Central memory CD8-positive, alpha-beta T cell (primary cell): ENCODE measurements around the gene ZMYND8.

Experiments used
- ATAC-seq: fragments of 150-1000 bp; cut with Tn5 transposase; replicated peaks from 2 replicates; pipeline ENCODE4 v1.10.0; 2022; ENCODE audit warnings: mild to moderate bottlenecking, moderate FRiP score, moderate number of reproducible peaks; ENCODE audit not compliant: poor library complexity, severe bottlenecking; ENCODE audit errors: extremely low read depth
- DNase-seq, 2 donors: peaks; one replicate each; pipeline ENCODE4 v3.0.0; 2021; ENCODE audit warnings: low spot score in 2 of 2
- H3K27ac Mint-ChIP-seq: one replicate; pipeline ENCODE4 v1.8.0; 2022; ENCODE audit warnings: low read depth, mild to moderate bottlenecking, moderate library complexity, mixed read lengths
- H3K27me3 Mint-ChIP-seq: one replicate; pipeline ENCODE4 v1.8.0; 2022; ENCODE audit warnings: mixed read lengths
- H3K36me3 Mint-ChIP-seq: one replicate; pipeline ENCODE4 v1.8.0; 2022; ENCODE audit warnings: mild to moderate bottlenecking, moderate library complexity, mixed read lengths; ENCODE audit not compliant: insufficient read depth
- H3K4me1 Mint-ChIP-seq: one replicate; pipeline ENCODE4 v1.8.0; 2022; ENCODE audit warnings: mixed read lengths
- H3K4me3 Mint-ChIP-seq: one replicate; pipeline ENCODE4 v1.8.0; 2022; ENCODE audit warnings: mild to moderate bottlenecking, moderate library complexity, mixed read lengths
- H3K9me3 Mint-ChIP-seq: one replicate; pipeline ENCODE4 v1.8.0; 2022; ENCODE audit warnings: mixed read lengths

ZMYND8 gene

GRCh38 chr20:47201074-47201730, 155.3 kb downstream of the ZMYND8 start:
- DNase-seq: no peak

DNA sequence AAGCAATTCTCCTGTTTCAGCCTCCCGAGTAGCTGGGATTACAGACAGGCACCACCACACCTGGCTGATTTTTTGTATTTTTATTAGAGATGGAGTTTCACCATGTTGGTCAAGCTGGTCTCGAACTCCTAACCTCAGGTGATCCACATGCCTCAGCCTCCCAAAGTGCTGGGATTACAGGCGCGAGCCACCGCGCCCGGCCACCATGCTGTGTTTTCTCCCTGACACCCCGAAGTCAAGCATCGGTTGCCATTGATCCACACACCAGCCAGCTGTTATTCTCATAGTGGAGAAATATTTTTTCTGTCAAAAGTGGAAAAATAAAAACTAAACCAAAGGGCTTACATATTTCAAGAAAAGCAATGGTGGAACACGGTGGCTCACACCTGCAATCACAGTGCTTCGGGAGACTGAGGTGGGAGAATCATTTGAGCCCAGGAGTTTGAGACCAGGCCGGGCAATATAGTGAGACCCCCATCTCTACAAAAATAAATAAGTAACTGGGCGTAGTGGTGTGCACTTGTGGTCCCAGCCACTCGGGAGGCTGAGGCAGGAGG, 157.4 kb downstream of the ZMYND8 start:
- Mint-ChIP-seq H3K4me1 (no peaks in the 10 kb centered on the region), H3K27ac (no peak overlapping the region), H3K27me3 (peaks cover 8% of the 10 kb centered on the region), H3K4me3 (no peak overlapping the region), H3K36me3 (peaks cover 1% of the 10 kb centered on the region), H3K9me3 (no peaks in the 10 kb centered on the region)
- no peak for ATAC-seq
- no peak for DNase-seq

More at GRCh38 chr20:47201074-47201730, 155.3 kb downstream of the ZMYND8 start:
- Mint-ChIP-seq H3K4me3 (no peak overlapping the region), H3K27me3 (no peaks in the 10 kb centered on the region), H3K9me3 (no peaks in the 10 kb centered on the region), H3K4me1 (no peaks in the 10 kb centered on the region), H3K27ac (no peak overlapping the region), H3K36me3 (peaks cover 1% of the 10 kb centered on the region)
- no peak for ATAC-seq

DNA sequence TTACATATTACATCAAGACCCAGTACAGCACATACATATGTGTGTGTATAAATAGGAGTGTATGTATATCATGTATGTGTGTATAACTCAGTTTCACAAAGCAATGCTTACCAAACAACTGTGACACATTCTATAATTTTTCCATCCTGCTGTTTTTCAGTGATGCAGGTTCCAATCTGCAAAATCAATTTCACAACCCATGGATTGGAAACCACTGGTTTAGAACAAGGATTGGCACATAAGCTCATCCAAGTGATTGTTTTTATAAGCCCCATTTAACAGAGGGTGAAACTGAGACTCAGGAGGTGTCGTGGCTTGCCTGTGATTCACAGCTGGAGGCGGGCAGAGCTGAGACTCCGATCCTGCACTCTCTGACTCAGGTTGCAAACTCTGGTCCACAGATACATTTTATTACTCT, 158.2 kb downstream of the ZMYND8 start:
- Mint-ChIP-seq H3K36me3 (peaks cover 1% of the 10 kb centered on the region), H3K4me3 (no peak overlapping the region), H3K27me3 (peaks cover 8% of the 10 kb centered on the region), H3K4me1 (no peaks in the 10 kb centered on the region), H3K27ac (no peak overlapping the region), H3K9me3 (no peaks in the 10 kb centered on the region)
- ATAC-seq (no peak), DNase-seq (no peak)

DNA sequence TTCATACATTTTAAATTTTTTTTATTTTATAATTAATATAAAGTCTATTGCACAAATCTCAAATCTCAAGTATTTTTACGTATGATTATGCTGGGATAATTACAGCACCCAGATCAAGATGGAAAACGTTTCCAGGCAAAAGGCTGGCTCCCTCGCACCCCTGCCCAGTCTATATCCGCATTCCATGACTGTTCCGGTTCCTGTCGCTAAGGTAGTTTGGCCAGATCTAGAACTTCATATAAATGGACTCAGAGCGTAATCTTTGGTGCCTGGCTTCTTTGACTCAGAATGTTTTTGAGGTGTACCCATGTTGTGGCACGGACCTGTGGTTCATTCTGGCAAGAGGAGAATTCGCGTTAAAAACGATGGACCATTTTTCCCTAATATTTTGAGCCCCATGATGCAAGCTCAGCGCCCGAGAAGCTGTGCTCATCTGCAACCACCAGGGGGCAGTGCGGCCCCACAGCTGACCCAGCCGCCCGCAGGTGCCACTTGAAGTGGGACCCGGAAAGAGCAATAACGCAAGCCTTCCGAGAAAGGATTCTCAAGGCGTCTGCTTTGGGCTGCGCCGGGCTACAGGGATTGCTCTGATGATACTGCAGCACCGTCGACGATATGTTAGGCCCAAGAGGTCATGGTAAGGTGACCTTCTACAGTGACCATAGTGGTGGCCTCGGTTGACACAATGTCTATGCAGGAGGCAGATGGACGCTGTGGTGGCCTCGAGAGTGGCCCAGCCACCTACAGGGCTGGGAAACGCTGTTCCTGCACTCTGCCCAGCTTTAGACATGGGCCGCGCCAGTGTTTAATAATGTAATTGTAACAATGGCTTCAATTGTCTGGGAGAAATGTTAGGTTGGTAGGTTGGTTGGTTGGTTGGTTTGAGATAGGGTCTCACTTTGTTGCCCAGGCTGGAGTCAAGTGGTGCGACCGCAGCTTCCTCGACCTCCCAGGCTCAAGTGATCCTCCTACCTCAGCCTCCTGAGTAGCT, 160.1 kb downstream of the ZMYND8 start:
- ATAC-seq: peak; percentile 32
- no peaks in the 10 kb centered on the region for H3K4me1 Mint-ChIP-seq
- no peak overlapping the region for H3K4me3 Mint-ChIP-seq
- peaks cover 8% of the 10 kb centered on the region for H3K27me3 Mint-ChIP-seq
- H3K9me3 Mint-ChIP-seq: no peaks in the 10 kb centered on the region
- peak; percentile 48 to 66 for DNase-seq
- no peak overlapping the region for H3K27ac Mint-ChIP-seq
- H3K36me3 Mint-ChIP-seq: peaks cover 1% of the 10 kb centered on the region

DNA sequence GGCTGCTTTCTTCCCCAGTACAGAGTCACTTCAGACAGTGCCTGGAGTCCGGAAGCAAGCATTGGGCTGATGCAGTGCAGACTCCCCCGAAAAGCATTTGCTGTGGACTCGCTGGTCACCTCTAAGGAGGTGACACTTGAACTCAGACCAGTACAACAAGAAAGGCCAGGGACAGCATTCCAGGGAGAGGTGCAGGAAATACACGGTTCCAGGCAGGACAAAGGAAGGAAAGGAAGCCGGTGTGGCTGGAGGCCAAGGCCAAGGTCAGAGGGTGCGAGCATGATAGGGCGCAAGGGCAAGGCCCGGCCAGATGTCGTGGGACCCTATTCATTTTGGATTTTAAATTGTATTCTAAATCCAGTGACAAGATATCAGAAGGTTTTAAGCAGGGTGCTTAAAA, 160.9 kb downstream of the ZMYND8 start:
- H3K27me3 Mint-ChIP-seq: peaks cover 8% of the 10 kb centered on the region
- DNase-seq (no peak), ATAC-seq (no peak)
- no peaks in the 10 kb centered on the region for H3K9me3 Mint-ChIP-seq
- no peak overlapping the region for H3K27ac Mint-ChIP-seq
- no peaks in the 10 kb centered on the region for H3K4me1 Mint-ChIP-seq
- H3K4me3 Mint-ChIP-seq: no peak overlapping the region
- peaks cover 1% of the 10 kb centered on the region for H3K36me3 Mint-ChIP-seq

GRCh38 chr20:47191956-47192355, 164.5 kb downstream of the ZMYND8 start:
- peaks cover 18% of the 10 kb centered on the region for H3K27me3 Mint-ChIP-seq
- DNase-seq (no peak), ATAC-seq (no peak)
- H3K9me3 Mint-ChIP-seq: no peaks in the 10 kb centered on the region
- peaks cover 6% of the 10 kb centered on the region for H3K4me1 Mint-ChIP-seq
- H3K27ac Mint-ChIP-seq: no peak overlapping the region
- H3K4me3 Mint-ChIP-seq: no peak overlapping the region
- H3K36me3 Mint-ChIP-seq: peaks cover 1% of the 10 kb centered on the region

DNA sequence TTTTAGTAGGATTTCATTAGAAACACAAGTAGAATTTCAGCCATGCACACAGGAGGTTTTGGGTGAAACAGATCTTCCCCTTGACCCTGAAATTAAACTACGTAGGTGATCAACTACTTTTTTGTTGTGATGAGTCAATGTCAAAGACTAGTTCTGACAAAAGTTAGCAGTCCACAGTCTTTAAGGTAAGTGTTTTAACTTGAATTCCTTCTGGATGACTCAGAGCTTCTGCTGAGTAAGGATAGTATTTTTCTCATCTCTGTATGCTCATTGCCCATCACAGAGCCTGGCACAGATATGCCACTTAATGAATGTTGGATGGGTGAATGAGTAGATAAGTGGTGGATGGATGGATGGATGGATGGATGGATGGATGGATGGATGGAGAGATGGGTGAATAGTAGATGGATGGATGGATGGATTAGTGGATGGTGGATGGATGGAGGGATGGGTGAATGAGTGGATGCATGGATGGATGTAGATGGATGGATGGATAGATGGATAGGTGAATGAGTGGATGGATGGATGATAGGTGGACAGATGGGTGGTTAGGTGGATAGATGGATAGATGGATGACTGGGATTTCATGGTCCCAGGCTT, 165.3 kb downstream of the ZMYND8 start:
- H3K4me3 Mint-ChIP-seq: no peak overlapping the region
- H3K4me1 Mint-ChIP-seq: peaks cover 6% of the 10 kb centered on the region
- DNase-seq (no peak), ATAC-seq (no peak)
- no peaks in the 10 kb centered on the region for H3K9me3 Mint-ChIP-seq
- H3K27ac Mint-ChIP-seq: no peak overlapping the region
- H3K36me3 Mint-ChIP-seq: peaks cover 1% of the 10 kb centered on the region
- H3K27me3 Mint-ChIP-seq: peaks cover 18% of the 10 kb centered on the region

- H3K4me1 Mint-ChIP-seq: peaks cover 6% of the 10 kb centered on the region
- no peak overlapping the region for H3K4me3 Mint-ChIP-seq
- ATAC-seq (no peak), DNase-seq (no peak)
- H3K27me3 Mint-ChIP-seq: peaks cover 10% of the 10 kb centered on the region
- H3K36me3 Mint-ChIP-seq: peaks cover 1% of the 10 kb centered on the region
- no peaks in the 10 kb centered on the region for H3K9me3 Mint-ChIP-seq
- H3K27ac Mint-ChIP-seq: no peak overlapping the region
Observed at GRCh38 chr20:47189060-47189459, 167.4 kb downstream of the ZMYND8 start.

- no peak overlapping the region for H3K4me3 Mint-ChIP-seq
- H3K36me3 Mint-ChIP-seq: peaks cover 1% of the 10 kb centered on the region
- H3K4me1 Mint-ChIP-seq: peaks cover 6% of the 10 kb centered on the region
- no peaks in the 10 kb centered on the region for H3K9me3 Mint-ChIP-seq
- peaks cover 10% of the 10 kb centered on the region for H3K27me3 Mint-ChIP-seq
- ATAC-seq: peak; percentile 32
- no peak for DNase-seq
- H3K27ac Mint-ChIP-seq: no peak overlapping the region
Observed at GRCh38 chr20:47188540-47188939, 168.0 kb downstream of the ZMYND8 start.

- Mint-ChIP-seq H3K27ac (no peak overlapping the region), H3K9me3 (no peaks in the 10 kb centered on the region), H3K4me3 (no peak overlapping the region), H3K4me1 (peaks cover 6% of the 10 kb centered on the region), H3K36me3 (no peaks in the 10 kb centered on the region), H3K27me3 (peaks cover 10% of the 10 kb centered on the region)
- DNase-seq (no peak), ATAC-seq (peak; percentile 54)
Observed at GRCh38 chr20:47187450-47188195, 168.9 kb downstream of the ZMYND8 start.

DNA sequence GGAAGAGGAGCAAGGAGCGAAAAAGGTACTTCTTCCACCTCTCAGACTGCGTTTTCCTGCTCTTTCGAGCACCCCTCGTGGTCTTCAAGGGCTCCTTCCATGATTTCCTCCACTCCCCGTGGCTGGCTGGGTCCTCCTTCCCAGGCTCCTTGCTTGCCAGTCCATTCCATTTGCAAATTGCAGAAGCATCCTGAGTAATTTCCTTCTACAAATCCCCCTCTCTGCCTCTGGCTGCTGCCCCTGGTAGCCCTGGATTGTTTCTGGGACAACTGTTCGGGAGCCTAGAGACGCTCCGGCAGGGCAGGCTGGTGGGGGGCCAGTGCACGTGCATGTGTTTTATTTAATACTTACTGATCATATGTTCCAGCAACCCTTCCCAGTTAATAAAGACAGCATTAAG, 173.1 kb downstream of the ZMYND8 start:
- Mint-ChIP-seq H3K36me3 (no peaks in the 10 kb centered on the region), H3K27me3 (peaks cover 5% of the 10 kb centered on the region), H3K9me3 (no peaks in the 10 kb centered on the region), H3K27ac (no peak overlapping the region), H3K4me3 (no peak overlapping the region), H3K4me1 (peaks cover 3% of the 10 kb centered on the region)
- no peak for ATAC-seq
- no peak for DNase-seq
